SKM-1 (cell line): ENCODE measurements around the gene UVRAG.
A peak's percentile ranks its signal among the peaks of the same experiment; 100 is the strongest.

Experiments
- DNase-seq: peaks from one replicate; lab custom pipeline; 2025; ENCODE audit not compliant: unreplicated experiment; lab: John Stamatoyannopoulos, UW

Gene UVRAG

DNA sequence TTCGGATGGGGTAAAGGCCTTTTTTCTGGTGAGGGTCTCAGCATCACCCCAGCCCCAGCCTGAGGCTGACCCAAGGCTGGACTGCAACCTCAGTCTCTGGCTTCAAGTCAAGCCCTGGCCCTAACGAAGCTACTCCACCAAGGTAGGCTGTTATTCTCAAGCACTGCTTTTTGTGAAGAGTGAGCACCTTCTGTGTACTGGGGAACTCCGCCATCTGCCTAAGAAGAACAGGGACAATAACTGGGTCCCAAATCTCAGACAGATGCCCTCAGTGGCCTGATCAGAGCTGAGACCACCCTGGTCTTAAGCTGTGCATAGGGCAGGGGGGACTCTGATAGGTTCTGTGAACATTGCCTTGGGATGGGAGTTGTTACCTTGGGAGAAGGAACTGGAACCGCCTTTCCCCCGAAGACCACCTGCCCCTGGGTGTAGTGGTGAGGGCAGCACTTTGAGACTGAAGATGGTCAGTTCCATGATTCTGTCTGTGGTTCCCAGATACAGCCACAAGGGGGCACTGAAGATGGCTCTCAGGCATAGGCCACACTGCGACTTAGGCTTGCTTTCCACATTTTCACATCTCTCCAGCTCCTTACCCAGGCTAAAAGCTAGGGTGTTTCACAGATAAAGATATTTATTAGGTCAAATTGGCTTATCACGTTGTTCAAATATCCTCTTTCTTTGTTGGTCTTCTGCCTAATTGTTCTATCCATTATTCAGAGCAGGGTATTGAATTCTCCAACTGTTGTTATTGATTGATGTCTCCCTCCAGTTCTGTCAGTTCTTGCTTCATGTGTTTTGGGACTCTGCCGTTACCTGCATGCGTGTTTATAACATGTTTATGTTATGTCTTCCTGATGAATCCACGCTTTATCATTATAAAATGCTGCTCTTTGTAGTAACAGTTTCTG, 11.8 kb upstream of the UVRAG start:
- DNase-seq = peak; percentile 62

DNA sequence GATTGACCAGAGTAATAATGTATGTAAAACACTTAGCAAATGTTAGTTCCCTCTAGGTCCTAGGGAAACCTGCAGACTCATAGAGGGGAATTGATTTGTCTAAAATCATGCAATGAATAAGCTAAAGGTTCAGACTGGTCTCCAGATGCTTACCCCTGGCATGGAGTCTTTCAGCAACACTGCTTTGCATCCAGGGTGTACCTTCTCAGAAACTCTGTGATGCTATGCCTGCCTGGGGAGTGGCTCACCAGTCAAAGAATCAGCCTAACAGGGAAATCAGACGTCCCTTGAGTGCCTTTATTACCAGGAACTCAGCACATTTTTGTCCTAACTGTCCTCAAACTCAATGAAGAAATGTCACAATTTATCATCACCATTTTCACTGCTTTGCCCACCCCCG, 5.9 kb upstream of the UVRAG start:
- DNase-seq = no peak

DNA sequence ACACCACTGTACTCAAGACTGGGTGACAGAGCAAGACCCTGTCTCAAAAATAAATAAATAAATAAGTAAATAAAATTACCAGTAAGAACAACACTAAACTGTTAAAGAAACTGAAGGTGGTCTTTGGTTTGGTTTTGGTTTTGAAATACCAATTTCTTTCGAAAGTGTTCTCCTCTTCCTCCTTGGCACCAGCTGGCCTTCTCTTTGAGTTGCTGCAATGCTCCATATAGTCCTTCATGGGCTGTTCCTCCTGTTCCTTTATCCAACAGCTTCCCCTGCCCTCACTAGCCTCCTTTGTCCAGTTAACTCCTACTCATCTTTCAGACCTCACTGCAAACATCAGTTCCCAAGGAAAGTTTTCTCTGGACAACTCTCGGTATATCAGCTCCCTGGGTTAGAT, 5.0 kb upstream of the UVRAG start:
- no peak for DNase-seq

DNA sequence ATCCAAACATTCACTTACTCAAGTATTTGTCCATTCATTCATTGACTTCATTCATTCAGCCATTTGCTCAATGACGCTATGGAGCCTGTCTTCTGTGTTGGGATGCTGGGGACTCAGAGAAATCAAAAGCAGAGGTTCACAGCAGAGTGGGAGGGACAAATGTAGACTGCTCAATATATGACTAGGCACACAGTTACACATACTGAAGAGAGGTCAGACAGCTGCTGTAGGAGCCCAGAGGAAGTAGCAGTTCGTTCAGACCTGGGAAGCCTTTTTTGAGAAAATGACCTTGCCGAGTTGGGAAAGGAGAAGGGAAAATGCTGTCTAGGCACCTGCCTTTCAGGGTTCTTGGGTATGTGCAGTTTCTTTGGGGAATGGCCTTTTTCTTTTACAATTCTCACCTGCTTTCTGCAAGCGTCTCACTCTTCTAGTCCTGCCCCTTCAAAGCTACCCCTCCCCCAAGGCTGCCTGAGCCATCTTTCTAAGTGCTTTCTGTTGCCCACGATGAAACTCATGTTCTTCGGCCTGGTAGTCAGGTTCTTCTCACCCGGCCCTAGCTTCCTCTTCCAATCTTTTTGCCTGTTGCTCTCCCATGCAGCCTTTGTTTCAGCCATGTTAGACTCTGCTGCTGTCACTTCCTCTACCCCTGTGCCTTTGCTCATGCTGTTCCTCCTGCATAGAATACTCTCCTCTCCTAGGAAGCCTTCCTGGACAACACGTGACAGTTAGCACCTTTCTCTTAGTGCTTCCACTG, 4.2 kb upstream of the UVRAG start:
- no peak for DNase-seq

DNA sequence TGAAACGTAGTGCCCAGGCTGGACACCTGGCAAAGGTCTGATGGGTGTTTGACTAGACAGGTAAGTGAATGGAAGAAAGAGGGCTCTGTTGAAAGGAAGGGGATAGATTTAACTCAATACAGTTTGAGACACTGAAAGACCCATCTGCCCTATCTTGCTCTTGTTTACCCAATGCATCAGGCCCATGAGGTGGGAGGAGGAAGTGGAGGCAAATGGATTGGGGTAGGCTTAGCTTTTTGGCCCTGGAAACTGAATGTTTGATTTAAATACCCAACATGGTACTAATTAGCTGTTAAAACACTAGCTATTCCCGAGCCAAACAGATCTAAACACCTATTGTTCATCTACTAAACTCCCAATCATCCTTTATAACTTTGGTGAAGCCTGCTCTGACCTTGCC, 3.5 kb upstream of the UVRAG start:
- no peak for DNase-seq

DNA sequence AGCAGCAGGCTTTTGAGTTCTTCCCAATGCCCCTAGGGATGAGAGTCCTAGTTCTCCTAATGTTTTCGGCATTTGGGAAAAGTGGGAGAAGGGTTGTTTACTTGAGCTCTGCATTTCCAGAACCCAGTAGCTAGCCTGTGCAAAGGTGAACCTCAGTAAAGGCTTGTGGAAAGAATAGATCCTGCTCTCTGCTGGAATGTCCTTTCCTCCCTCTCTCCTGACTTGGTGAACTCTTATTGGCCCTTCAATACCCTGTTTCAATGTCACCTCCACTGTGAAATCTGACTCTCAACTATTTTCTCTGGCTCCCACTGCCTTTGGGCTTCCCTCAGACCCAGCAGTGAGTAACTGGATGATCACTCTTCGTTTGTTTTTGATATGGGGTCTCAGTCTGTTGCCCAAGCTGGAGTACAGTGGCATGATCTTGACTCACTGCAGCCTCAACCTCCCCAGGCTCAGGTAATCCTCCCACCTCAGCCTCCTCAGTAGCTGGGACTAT, 2.4 kb upstream of the UVRAG start:
- no peak for DNase-seq

DNA sequence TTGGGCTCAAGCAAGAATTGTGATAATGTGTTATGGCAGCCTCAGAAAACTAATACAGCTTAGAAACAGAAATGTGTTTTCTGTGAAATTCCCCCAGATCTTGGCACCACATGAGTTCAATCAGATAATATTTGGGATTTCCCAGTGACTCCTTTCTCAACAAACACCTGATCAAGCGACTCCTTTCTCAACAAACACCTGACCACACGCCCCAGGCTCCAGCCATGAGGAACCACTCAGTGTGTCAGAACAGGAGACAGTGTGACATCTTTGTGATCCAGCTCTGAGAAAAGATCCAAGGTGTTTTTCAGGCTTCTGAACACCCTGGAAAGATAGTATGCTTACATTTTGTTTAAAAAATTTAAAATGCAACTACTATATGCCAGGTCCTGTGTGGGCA, 1.9 kb upstream of the UVRAG start:
- no peak for DNase-seq

DNA sequence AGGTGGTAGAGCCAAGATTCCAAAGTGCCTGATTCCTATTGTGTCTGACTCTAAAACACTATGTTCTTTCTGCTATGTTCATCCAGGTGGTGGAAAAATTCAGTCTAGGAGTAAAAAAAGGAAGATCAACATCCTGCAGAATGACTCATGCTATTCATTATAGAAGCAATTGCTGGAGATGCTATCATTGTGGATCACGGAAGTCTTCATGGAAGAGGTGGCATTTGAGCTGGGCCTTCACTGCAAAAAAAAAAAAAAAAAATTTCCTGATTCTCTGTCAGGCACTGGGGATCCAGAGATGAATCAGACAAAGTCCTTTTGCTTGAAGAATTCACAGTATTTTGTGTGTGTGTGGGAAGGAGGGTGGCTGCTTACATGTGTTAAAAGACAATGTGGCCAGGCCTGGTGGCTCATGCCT, 1.4 kb upstream of the UVRAG start:
- no peak for DNase-seq

DNA sequence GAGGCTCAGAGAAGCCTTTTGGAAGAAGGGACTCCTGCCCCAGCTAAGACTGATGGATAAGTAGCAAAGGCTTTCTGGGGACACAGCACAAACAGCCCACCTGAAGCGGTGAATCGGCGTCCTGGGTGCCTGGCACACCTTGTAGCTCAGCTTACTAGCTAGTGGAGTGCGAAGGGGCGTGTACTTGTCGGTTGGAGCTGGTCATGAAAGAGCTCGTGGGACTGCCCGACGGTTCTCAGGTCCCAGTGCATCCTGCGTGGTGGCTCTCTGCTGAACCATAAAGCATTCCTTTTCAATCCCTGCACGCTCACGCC, 690 bp upstream of the UVRAG start:
- DNase-seq = peak; percentile 49

DNA sequence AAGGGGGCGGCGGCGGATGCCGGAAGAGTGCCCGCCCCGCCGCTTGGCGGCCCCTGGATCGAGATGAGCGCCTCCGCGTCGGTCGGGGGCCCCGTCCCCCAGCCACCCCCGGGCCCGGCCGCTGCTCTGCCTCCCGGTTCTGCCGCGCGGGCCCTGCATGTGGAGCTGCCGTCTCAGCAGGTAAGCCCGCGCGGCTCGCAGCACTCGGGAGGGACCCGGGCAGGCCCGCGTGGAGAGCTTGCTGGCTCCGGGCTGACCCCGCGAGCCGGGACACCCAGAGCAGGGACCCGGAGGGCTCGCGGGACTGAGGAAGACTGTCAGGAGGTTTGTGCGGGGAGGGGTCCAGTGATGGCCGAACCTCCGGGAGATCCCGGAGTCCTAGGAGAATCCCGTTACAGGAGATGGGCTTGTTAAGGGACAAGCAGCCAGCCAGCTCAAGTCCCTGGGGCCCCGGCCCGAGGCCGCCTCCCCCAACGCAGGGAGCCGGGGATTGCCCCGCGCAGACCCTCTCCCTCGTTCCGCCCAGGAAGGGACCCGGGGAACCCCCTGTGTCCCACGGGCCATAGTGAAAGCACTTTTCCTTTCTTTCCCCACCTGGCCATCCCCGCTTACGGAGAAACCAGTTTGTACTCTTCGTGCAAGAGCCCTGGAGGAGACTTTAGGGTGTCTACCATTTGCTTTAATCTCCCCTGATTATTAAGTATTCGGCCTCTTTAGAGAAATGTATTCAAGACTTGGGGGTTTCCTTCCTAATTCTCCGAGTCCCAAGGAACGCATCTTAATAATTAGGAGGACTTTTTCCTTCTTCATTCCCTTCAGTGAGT, 547 bp downstream of the UVRAG start:
- DNase-seq = no peak

DNA sequence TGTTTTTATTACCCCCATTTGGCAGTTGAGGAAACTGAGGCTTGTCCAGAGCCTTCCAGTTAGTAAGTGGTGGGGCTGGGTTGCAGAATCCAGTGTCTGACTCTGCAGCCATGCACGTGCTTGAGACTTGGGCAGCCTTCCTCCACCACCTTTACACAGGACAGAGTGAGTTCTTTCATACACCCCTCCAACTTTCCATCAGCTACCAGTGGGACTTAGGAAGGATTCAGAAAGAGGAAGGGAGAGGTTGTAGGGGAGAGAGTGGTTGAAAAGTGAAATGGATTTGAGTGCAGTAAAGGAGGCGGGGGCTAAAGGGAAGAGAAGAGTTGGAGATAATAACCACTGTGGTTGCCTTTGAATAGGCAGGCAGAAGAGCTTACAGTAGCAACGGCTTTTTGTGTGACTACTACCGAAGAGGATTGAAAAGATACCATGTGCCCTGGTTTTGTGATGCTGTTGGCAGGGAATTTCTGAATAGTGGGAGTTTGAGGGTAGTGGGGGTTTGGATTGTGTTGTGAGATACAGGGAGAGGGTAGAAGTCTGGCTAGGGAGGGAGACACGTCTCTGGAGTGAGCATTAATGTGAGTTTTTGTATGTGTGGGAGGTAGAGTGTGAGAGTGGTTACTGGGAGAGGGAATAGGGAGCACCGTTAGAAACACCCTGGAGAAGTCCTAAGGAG, 1.7 kb downstream of the UVRAG start:
- DNase-seq = no peak

DNA sequence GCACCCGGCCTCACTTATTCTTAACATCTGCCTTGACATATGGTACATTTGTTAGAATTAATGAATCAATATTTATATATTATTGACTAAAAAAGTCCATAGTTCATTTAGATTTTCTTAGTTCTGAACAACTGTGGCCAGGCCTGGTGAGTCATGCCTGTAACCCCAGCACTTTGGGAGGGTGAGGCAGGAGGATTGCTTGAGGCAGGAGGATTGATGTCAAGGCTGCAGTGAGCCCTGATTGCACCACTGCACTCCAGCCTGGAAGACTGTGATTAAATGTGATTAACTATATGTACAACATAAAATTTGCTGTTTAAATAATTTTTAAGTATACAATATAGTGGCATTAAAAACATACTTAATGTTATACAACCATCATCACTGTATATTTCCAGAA, 5.6 kb downstream of the UVRAG start:
- no peak for DNase-seq

DNA sequence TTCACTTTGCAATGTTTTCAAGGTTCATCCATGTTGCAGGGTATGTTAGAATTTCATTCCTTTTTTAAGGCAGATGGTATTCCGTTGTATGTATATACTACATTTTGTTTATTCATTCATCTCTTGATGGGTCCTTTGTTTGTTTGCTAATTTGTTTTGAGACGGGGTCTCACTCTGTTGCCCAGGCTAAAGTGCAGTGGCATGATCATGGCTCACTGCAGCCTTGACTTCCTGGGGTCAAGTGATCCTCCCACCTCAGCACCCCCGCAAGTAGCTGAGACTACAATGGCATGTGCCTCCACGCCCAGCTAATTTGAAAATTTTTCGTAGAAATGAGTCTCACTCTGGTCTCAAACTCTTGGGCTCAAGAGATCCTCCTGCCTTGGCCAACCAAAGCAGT, 6.2 kb downstream of the UVRAG start:
- DNase-seq = no peak

DNA sequence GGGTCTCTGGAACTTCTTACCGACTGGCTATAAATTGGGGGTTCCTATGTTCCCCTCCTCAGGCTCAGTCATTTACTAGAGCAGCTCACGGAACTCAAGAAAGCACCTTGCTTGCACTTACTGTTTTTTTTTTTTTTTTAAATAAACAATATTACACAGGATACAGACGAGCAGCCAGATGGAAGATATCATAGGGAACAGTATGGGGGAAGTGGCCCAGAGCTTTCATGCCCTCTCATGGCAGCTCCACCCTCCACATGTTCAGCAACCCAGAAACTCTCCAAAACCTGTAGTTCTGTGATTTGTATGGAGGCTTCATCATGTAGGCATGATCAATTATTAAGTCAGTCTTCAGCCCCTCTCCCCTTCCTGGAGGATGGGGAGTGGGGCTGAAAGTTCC, 7.5 kb downstream of the UVRAG start:
- no peak for DNase-seq

DNA sequence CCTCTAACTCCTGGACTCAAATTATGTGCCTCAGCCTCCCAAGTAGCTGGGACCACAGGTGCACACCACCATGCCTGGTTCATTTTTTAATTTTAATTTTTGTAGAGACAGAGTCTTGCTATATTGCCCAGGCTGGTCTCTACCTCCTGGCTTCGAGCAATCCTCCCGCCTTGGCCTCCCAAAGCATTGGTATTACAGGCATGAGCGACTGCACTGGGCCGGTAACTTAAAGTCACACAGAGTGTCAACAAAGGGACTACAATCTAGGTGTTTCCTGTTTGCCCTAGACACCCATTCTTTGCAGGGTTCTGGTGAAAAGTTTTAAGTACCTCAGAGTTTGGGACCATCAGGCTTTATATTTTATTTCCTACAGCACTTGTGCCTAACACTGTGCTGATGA, 8.4 kb downstream of the UVRAG start:
- no peak for DNase-seq

DNA sequence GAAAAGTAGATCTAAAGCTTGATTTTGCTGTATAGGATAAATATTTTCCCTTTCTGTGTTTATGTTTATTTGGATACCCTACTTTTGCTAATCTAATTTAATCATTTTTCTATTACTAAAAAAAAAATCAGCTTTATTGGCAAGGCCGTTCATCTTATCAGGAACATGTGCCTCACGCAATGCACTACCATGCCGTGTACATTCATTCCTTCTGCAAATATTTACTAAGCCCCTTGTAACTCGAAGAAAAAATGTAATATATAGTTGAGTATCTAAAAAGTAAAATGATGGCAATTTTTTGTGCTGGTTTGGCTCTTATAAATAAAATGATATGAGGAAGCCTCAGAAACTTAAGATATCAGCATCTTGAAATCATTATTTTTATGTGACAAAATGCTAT, 8.9 kb downstream of the UVRAG start:
- DNase-seq = no peak

DNA sequence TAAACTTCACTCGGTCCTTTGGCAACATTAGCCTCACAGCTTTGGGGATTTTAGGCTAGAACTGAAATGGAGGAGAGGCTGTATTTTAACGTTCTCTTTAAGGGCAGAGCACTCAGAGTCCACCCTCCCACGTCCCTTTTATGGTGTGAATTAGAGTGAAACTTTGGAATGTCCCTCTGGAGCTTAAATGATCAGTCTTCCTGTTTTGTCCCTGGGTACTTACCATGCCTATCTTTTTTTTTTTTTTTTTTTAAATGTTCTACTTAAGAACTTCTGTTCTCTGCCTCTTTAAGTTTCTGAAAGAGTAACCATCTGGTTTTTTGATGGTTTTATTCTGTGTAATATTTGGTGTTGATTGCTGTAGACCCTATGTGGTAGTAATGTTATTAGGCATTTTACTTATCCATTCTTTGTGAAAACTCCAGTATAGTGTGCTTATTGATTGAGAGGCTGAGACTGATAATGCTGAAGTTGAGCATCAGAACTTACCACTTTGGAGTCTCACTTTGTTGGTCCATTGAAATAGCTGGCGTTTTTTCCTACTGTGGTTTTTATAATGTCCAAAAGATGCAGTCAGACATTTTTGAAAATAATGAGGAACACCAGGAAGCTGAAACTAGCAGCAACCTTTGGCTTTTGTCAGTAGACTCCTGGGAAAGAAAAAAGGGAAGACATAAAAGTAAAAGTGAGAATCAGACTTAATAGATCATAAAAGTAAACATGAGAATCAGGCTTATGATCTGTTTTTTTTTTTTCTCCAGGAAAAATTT, 11.6 kb downstream of the UVRAG start:
- no peak for DNase-seq

DNA sequence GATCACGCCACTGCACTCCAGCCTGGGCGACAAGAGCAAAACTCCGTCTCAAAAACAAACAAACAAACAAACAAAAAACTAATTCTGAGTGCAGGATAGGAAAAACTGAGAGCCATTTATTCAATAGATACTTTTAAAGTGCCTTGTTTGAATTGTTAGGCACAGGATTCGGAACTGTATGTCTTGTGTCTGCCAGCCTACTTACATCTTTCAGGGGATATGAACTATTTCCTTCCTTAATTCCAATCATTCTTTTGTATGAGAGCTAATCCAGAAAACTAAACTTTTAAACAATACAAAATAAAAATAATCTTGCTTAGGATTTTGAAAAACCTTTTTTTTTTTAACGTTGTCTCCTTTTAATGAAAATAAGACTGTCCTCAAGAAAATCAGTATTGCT, 12.6 kb downstream of the UVRAG start:
- DNase-seq = no peak

DNA sequence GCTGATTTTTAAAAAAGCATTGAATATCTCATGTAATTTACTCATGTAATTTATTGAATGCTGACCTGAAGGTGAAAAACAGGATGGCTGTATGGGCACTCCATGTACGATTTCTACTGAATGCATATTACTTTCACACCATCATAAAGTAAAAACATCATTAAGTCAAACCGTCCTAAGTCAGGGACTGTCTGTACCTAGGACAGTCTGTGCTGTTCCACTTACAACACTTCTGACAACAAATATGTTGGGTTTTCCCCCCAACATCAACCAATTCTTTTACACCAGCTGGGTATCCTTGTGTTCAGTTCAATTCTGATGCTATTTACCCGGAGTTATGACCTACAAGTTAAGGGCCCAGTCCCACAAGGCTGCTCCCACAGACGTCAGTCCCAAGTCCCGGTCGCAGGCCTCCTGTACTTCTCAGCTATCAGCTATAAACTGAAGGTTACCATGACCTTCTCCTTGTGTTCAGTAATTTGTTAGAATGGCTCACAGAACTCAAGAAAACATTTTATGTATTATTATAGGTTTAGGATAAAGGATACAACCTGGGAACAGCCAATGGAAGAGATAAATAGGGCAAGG, 17.0 kb downstream of the UVRAG start:
- no peak for DNase-seq

DNA sequence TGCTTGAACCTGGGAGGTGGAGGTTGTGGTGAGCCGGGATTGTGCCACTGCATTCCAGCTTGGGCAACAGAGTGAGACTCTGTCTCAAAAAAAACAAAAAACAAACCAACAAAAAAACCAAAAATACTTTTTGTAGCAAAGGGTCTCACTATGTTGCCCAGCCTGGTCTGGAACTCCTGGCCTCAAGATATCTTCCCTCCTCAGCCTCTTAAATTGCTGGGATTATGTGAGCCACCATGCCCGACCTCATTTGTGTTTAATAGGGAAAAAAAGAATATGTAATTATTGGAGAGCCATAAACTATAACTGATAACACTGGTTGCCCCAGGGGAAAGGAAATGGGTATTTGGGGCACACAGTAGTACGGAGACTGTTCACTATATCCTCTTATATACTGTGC, 19.7 kb downstream of the UVRAG start:
- no peak for DNase-seq
